ENCODE measurements around the gene PIWIL4.

The PIWIL4 gene

DNA sequence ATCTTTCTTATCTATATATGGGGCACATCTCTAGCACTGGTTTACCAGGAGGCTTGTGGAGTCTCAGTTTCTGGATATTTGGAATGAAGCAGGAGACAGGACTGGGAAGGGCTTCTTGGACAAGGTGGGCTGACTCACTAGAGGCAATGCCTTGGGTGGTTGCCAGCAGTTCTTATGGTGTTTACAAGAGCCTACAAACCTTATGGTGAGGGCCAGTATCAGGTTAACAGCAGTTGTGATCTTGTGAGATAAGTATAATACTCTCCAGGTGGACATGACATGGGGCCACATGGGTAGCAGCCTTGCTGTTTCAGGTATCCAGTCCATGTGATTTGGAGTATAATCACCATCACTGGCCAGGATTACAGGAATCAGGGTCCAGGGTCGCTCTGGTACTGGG lies 13.2 kb upstream of the PIWIL4 start:
- TF ChIP-seq CTCF (IDR thresholded peaks at IDR 0.05), result no peak

DNA sequence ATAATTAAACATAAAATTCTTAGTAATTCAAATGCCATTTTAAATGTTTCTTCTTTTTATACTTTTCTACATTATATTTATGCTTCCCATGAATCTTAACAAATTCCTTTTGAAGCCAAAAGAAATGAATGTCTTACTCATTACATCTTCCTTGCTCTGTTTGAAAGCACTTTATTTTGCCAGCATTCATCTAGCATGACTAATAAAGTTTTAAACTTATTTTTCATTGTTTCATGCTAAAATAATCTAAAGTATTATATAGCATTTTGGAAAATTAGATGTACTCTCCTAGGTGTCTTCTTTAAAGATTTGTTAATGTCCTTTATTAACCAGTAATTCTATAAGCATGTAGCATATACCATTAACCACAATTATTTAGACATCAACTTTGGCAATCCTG lies 9.7 kb upstream of the PIWIL4 start:
- TF ChIP-seq CTCF (IDR thresholded peaks at IDR 0.05), result no peak

DNA sequence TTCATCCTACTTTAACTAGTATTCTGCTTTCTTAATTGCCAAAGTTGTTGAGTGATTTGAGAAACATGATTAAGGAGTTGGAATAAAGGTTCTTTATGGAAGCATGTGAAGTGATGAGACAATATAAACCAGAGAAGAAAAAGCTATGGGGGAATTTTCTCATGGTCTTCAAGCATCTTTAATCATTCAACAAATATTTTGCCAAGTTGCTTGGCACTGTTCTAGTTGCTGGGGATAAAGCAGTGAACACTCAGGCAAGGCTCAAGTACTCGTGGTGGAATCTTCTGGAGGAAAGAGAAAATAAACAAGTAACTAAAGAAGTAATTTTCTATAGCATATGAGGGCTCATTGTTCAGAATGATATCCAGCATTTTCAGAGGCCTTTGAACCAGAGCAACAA lies 9.2 kb upstream of the PIWIL4 start:
- TF ChIP-seq CTCF (IDR thresholded peaks at IDR 0.05), result no peak

DNA sequence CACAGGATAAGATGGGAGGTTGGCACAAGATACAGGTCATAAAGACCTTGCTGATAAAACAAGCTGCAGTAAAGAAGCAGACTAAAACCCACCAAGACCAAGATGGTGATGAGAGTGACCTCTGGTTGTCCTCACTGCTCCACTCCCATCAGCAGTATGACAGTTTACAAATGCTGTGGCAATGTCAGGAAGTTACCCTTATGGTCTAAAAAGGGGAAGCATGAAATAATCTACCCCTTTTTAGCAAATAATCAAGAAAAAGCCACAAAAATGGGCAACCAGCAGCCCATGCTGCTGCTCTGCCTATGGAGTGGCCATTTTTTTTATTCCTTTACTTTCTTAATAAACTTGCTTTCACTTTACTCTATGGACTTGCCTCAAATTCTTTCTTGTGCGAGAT lies 8.7 kb upstream of the PIWIL4 start:
- no peak for TF ChIP-seq CTCF (IDR thresholded peaks at IDR 0.05)

DNA sequence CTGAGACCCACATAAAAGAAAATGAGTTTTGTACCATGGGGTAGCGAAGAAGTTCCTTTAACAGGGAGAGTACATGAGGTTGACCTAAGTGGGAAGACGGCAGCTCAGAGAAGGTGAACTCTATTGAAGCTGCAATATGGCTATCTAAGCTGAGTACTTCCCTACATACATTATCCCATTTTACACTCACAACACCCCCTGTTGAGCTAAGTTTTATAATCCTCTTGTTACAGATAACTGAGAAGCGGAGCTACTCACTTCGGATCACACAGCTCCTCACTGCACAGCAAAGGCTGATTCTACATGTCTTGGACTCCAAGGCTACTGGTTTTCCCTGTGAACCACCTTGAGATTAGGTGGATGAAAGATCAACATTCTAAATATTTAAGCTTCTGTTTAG lies 8.2 kb upstream of the PIWIL4 start:
- no peak for TF ChIP-seq CTCF (IDR thresholded peaks at IDR 0.05)

- no peak for TF ChIP-seq CTCF (IDR thresholded peaks at IDR 0.05)
Measured at GRCh38 chr11:94559361-94559760, 7.8 kb upstream of the PIWIL4 start.

- TF ChIP-seq CTCF (IDR thresholded peaks at IDR 0.05), result no peak
Measured at GRCh38 chr11:94560834-94561233, 6.3 kb upstream of the PIWIL4 start.

DNA sequence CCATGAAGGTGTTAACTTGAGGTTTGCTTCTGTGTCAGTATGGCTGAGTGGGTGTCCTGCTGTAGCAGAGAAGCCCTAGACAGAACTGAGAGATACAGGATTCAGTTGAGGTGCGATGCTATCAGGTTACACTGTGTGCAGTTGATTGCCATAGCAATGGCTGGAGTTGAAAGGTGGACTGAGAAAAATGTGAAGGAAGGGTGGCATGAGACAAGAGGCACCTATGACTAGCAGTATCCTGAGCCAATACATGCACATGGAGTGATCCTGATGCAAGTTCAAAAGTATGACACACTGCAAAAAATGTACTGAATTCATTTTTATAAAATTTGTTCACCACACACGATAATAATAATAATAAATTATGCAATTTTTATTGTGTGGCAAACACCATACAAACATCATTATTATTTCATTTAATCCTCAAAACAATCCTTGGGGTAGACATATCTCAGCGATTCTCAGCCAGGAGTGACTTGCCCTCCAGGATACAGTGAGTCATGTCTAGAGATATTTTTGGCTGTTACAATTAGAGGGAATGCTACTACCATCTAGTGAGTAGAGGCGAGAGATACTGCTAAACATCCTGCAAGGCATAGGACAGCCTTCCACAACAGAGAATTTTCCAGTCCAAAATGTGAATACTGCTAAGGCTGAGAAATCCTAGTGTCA lies 3.9 kb upstream of the PIWIL4 start:
- no peak for TF ChIP-seq CTCF (IDR thresholded peaks at IDR 0.05)

Data from LNCAP (cell line).